B cell (primary cell): ENCODE data around the gene ANKFY1. TPM values are rescaled to one million over a fixed set of nuclear protein-coding genes. Genes with fewer than 3 reads are reported as not detected.

Experiments
- ATAC-seq: fragments of 200-7000 bp; cut with Tn5 transposase; one replicate; pipeline ENCODE4 v1.10.0; 2021; ENCODE audit warnings: low read depth, mild to moderate bottlenecking, moderate number of reproducible peaks, moderate library complexity
- CTCF ChIA-PET: fragments of 350-600 bp; sonication (Branson Sonifier 250); formaldehyde crosslinking; loops from one replicate; lab custom pipeline; 2021; ENCODE audit warnings: antibody characterized with exemption, inconsistent platforms; lab: Charles Lee
- POLR2A ChIA-PET: fragments of 350-600 bp; sonication (Branson Sonifier 250); formaldehyde crosslinking; loops from one replicate; lab custom pipeline; 2021; ENCODE audit warnings: antibody characterized with exemption; lab: Charles Lee
- DNase-seq: peaks from one replicate; pipeline ENCODE4 v3.0.0; 2013
- H2AFZ ChIP-seq: 2 replicates; pipeline ENCODE4 v1.6.1; 2012; ENCODE audit warnings: mild to moderate bottlenecking, low read depth, low read length; ENCODE audit not compliant: insufficient read depth, poor library complexity, severe bottlenecking
- H3K27ac ChIP-seq, 2 donors: 1 replicate in 1 of 2; 2 replicates in 1 of 2; pipeline ENCODE4 v1.5.1; 2012 to 2013; ENCODE audit warnings: low read length in 2 of 2, mild to moderate bottlenecking in 2 of 2, moderate library complexity in 1 of 2
- H3K27me3 ChIP-seq, 4 experiments: fragments of 200-600 bp in 1 of 4; sonication (generic) in 1 of 4; replicated peaks in 1 of 4; 1 replicate in 2 of 4; 2 replicates in 2 of 4; pipeline versions ENCODE4 v1.6.1 to v1.7.0; 2013 to 2016; ENCODE audit warnings: low read length in 3 of 4, mild to moderate bottlenecking in 2 of 4, mixed read lengths in 1 of 4, moderate library complexity in 1 of 4; ENCODE audit not compliant: insufficient read depth in 4 of 4, control insufficient read depth in 3 of 4; ENCODE audit errors: control extremely low read depth in 1 of 4
- H3K36me3 ChIP-seq, 2 experiments: replicated peaks in 1 of 2; 1 replicate in 1 of 2; 2 replicates in 1 of 2; pipeline versions ENCODE4 v1.6.1 to v1.7.1; 2013; ENCODE audit warnings: low read length in 1 of 2; ENCODE audit not compliant: insufficient read depth in 2 of 2, control insufficient read depth in 1 of 2; ENCODE audit errors: control extremely low read depth in 1 of 2, extremely low read depth in 1 of 2
- H3K4me1 ChIP-seq, 2 donors: fragments of 200-600 bp in 1 of 2; sonication (generic) in 1 of 2; 1 replicate in 1 of 2; 2 replicates in 1 of 2; pipeline versions ENCODE4 v1.5.1 to v1.6.1; 2013 to 2017; ENCODE audit warnings: low read length in 2 of 2; ENCODE audit not compliant: control insufficient read depth in 2 of 2, insufficient read depth in 2 of 2
- H3K4me2 ChIP-seq: replicated peaks from 2 replicates; pipeline ENCODE3; 2012; ENCODE audit warnings: mild to moderate bottlenecking, low read depth, low read length; ENCODE audit not compliant: poor library complexity, severe bottlenecking
- H3K4me3 ChIP-seq, 5 experiments: fragments of 200-600 bp in 1 of 5; sonication (generic) in 1 of 5; 1 replicate in 3 of 5; 2 replicates in 2 of 5; pipeline versions ENCODE4 v1.5.1 to v1.7.0; 2011 to 2016; ENCODE audit warnings: low read length in 4 of 5, mild to moderate bottlenecking in 4 of 5, low read depth in 2 of 5, control low read depth in 1 of 5, moderate library complexity in 1 of 5; ENCODE audit not compliant: insufficient read depth in 1 of 5; ENCODE audit errors: control extremely low read depth in 1 of 5, extremely low read depth in 1 of 5
- H3K79me2 ChIP-seq: fragments of 200-600 bp; sonication (generic); one replicate; pipeline ENCODE4 v1.6.0; 2016; ENCODE audit warnings: low read length; ENCODE audit not compliant: control insufficient read depth, insufficient read depth
- H3K9ac ChIP-seq: fragments of 200-600 bp; sonication (generic); 2 replicates; pipeline ENCODE4 v1.6.1; 2017; ENCODE audit warnings: mild to moderate bottlenecking, low read length, moderate library complexity
- H3K9me3 ChIP-seq, 3 donors: one replicate each; pipeline versions ENCODE4 v1.6.1 to v1.7.1; 2013; ENCODE audit warnings: low read length in 2 of 3; ENCODE audit not compliant: control insufficient read depth in 2 of 3, insufficient read depth in 1 of 3; ENCODE audit errors: control extremely low read depth in 1 of 3
- H4K20me1 ChIP-seq: 2 replicates; pipeline ENCODE4 v1.6.0; 2012; ENCODE audit warnings: mild to moderate bottlenecking, low read length; ENCODE audit not compliant: insufficient read depth, control insufficient read depth, poor library complexity, severe bottlenecking
- H3K27ac Mint-ChIP-seq: one replicate; pipeline ENCODE4 v1.8.0; 2021; ENCODE audit warnings: mixed read lengths
- H3K27me3 Mint-ChIP-seq: one replicate; pipeline ENCODE4 v1.8.0; 2021; ENCODE audit warnings: mixed read lengths
- H3K4me1 Mint-ChIP-seq: one replicate; pipeline ENCODE4 v1.8.0; 2021; ENCODE audit warnings: mixed read lengths
- H3K4me3 Mint-ChIP-seq: one replicate; pipeline ENCODE4 v1.8.0; 2021; ENCODE audit warnings: mixed read lengths
- H3K9me3 Mint-ChIP-seq: one replicate; pipeline ENCODE4 v1.8.0; 2022; ENCODE audit warnings: mixed read lengths; ENCODE audit not compliant: insufficient read depth
- EZH2 ChIP-seq: IDR thresholded peaks from 2 replicates; pipeline ENCODE4 v1.6.1; 2012; ENCODE audit warnings: borderline replicate concordance, low read depth, mild to moderate bottlenecking, moderate library complexity, low read length; ENCODE audit not compliant: insufficient read depth, poor library complexity, severe bottlenecking
- WGBS: methylation state at CpG from one replicate; pipeline ENCODE4 v1.1.5; 2013; ENCODE audit warnings: missing lambda C conversion rate; ENCODE audit not compliant: insufficient coverage; 5-methylcytosine and 5-hydroxymethylcytosine counted together
- intact Hi-C: fragments of 100-400 bp; cut with micrococcal nuclease; formaldehyde crosslinking; loops from one replicate; pipeline ENCODE4 v1.10.0; 2022
- polyA plus RNA-seq: library from polyadenylated mRNA; depleted of rRNA; stranded (reverse); fragments of >200 nt; gene quantifications from 2 replicates; pipeline ENCODE4 v1.2.3, GENCODE V29; 2012
- total RNA-seq, 2 donors: library from RNA; stranded (reverse); fragments of 120-200 nt in 1 of 2; gene quantifications; 1 replicate in 1 of 2; 2 replicates in 1 of 2; pipeline versions ENCODE4 v1.2.3 to v1.2.4, GENCODE V29; 2013 to 2022
- TF ChIP-seq, protein P1 (sequence below): fragments of 200-600 bp; IDR thresholded peaks from one replicate; pipeline ENCODE4 v1.8.0; 2022; ENCODE audit warnings: antibody characterized with exemption, mild to moderate bottlenecking

Gene ANKFY1
- total and polyA plus RNA-seq, 2 donors (not counting 1 experiment from before 2014, with no cell fraction given) = 23.1 to 63.9 TPM

DNA sequence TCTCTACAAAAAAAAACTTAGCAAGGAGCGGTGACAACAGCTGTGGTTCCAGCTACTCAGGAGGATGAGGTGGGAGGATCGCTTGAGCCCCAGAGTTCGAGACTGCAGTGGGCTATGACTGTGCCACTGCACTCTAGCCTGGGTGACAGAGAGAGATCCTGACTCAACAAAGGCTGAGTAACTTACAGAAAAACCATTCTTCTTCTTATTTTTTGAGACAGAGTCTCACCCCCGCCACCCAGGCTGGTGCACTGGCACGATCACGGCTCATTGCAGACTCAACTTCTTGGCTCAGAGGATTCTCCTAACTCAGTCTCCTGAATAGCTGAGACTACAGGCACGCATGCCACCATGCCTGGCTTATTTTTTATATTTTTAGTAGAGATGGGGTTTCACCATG is 64.8 kb downstream of the ANKFY1 start:
- no peak for ATAC-seq
- H3K36me3 ChIP-seq = peaks cover 5 to 50% of the 10 kb centered on the region in 2 experiments

DNA sequence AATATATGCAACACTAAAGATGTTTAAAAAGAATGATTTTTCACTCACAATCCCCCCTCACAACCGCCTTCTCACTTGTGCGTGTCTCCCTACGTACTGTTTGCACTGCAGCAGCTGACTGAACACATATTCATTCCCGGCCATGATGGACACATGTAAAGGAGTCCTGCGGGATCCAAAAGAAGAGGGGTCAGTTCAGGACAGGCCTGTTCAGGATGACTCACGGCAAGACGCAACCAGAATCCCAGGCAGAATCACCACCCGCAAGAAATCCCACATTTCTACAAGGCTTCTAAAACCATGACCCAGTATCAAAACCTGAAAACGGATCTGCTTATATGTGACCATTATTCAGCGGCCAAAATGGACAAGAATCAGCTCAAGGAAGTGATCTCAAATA is 68.5 kb downstream of the ANKFY1 start:
- H3K4me1 Mint-ChIP-seq = no peaks in the 10 kb centered on the region
- Histone ChIP-seq H3K79me2 (no peaks in the 10 kb centered on the region), H3K36me3 (peaks cover 6 to 49% of the 10 kb centered on the region in 2 experiments), H3K27ac (no peak overlapping the region), H2AFZ (no peak overlapping the region), H3K4me1 (no peaks in the 10 kb centered on the region), H3K9ac (no peak overlapping the region), H4K20me1 (no peaks in the 10 kb centered on the region), H3K4me3 (no peak overlapping the region), H3K4me2 (no peak overlapping the region), H3K27me3 (no peaks in the 10 kb centered on the region), H3K9me3 (no peaks in the 10 kb centered on the region)
- ChIA-PET CTCF (no interaction called here), POLR2A (no interaction called here)
- H3K27me3 Mint-ChIP-seq = no peaks in the 10 kb centered on the region
- intact Hi-C loops = no loop called here
- ATAC-seq (no peak), DNase-seq (no peak)
- H3K27ac Mint-ChIP-seq = no peak overlapping the region
- no peaks in the 10 kb centered on the region for H3K9me3 Mint-ChIP-seq
- TF ChIP-seq, protein P1, sequence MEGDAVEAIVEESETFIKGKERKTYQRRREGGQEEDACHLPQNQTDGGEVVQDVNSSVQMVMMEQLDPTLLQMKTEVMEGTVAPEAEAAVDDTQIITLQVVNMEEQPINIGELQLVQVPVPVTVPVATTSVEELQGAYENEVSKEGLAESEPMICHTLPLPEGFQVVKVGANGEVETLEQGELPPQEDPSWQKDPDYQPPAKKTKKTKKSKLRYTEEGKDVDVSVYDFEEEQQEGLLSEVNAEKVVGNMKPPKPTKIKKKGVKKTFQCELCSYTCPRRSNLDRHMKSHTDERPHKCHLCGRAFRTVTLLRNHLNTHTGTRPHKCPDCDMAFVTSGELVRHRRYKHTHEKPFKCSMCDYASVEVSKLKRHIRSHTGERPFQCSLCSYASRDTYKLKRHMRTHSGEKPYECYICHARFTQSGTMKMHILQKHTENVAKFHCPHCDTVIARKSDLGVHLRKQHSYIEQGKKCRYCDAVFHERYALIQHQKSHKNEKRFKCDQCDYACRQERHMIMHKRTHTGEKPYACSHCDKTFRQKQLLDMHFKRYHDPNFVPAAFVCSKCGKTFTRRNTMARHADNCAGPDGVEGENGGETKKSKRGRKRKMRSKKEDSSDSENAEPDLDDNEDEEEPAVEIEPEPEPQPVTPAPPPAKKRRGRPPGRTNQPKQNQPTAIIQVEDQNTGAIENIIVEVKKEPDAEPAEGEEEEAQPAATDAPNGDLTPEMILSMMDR = no peak
- no peak for TF ChIP-seq EZH2
- 99% methylated on average over 8 of the region's 10 CpGs for WGBS
- no peak overlapping the region for H3K4me3 Mint-ChIP-seq

More for the DNA sequence above, 64.8 kb downstream of the ANKFY1 start:
- H3K27ac Mint-ChIP-seq = no peak overlapping the region
- no peak overlapping the region for H2AFZ ChIP-seq
- ChIA-PET CTCF (interaction anchor here (1.8 to 3.8 kb wide), 3 partner anchors 16 to 214 kb away, joined by 6 to 44 read pairs (median 30); no protein-coding TSS in a partner anchor), POLR2A (no interaction called here)
- no peak for TF ChIP-seq EZH2
- TF ChIP-seq, protein P1 = no peak
- no peaks in the 10 kb centered on the region for H3K4me1 Mint-ChIP-seq
- 83% methylated on average over 6 of the region's 7 CpGs for WGBS
- no peak overlapping the region for H3K9ac ChIP-seq
- no peak for DNase-seq
- H3K9me3 Mint-ChIP-seq = no peaks in the 10 kb centered on the region
- H3K9me3 ChIP-seq = no peaks in the 10 kb centered on the region
- no peak overlapping the region for H3K4me2 ChIP-seq
- H3K27me3 Mint-ChIP-seq = no peaks in the 10 kb centered on the region
- no peak overlapping the region for H3K27ac ChIP-seq
- no peaks in the 10 kb centered on the region for H3K27me3 ChIP-seq
- intact Hi-C loops = no loop called here
- H4K20me1 ChIP-seq = no peaks in the 10 kb centered on the region
- no peak overlapping the region for H3K4me3 ChIP-seq
- H3K79me2 ChIP-seq = no peaks in the 10 kb centered on the region
- no peak overlapping the region for H3K4me3 Mint-ChIP-seq
- H3K4me1 ChIP-seq = no peaks in the 10 kb centered on the region
